RWPE1 (cell line): ENCODE results near the gene LRRC75A.
"Not testable (repeated sequence)": the region's sequence is repeated elsewhere in the genome, so short reads cannot be mapped to it uniquely, and the experiment has no call there.

ENCODE experiments used
- CTCF ChIA-PET: fragments of 350-600 bp; sonication (Branson Sonifier 250); formaldehyde crosslinking; extraction: SDS; loops from one replicate; lab custom pipeline; 2021; lab: Yijun Ruan, JAX
- POLR2A ChIA-PET: fragments of 400-600 bp; formaldehyde crosslinking; extraction: SDS; loops from one replicate; lab custom pipeline; 2020; ENCODE audit warnings: antibody characterized with exemption; ENCODE audit not compliant: low non-redundant PET; lab: Yijun Ruan, JAX
- DNase-seq: peaks from one replicate; pipeline ENCODE4 v3.0.0; 2012; ENCODE audit warnings: low spot score
- H3K27ac ChIP-seq: fragments of 450-650 bp; 2 replicates; pipeline ENCODE4 v1.5.1; 2017
- TF ChIP-seq, protein P1 (sequence below): fragments of 450-650 bp; conservative IDR thresholded peaks from 2 replicates; pipeline ENCODE4 v1.5.1; 2017; ENCODE audit warnings: low read depth, mild to moderate bottlenecking

Gene LRRC75A

GRCh38 chr17:16407911-16408588, 83.9 kb downstream of the LRRC75A start:
- H3K27ac ChIP-seq, result peak overlapping the region; percentile 91
- TF ChIP-seq, protein P1, sequence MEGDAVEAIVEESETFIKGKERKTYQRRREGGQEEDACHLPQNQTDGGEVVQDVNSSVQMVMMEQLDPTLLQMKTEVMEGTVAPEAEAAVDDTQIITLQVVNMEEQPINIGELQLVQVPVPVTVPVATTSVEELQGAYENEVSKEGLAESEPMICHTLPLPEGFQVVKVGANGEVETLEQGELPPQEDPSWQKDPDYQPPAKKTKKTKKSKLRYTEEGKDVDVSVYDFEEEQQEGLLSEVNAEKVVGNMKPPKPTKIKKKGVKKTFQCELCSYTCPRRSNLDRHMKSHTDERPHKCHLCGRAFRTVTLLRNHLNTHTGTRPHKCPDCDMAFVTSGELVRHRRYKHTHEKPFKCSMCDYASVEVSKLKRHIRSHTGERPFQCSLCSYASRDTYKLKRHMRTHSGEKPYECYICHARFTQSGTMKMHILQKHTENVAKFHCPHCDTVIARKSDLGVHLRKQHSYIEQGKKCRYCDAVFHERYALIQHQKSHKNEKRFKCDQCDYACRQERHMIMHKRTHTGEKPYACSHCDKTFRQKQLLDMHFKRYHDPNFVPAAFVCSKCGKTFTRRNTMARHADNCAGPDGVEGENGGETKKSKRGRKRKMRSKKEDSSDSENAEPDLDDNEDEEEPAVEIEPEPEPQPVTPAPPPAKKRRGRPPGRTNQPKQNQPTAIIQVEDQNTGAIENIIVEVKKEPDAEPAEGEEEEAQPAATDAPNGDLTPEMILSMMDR, result no peak
- CTCF ChIA-PET, result interaction anchor here (0.7 to 1.2 kb wide), 3 partner anchors 15 to 44 kb away, joined by 4 to 7 read pairs (median 6); no protein-coding TSS in a partner anchor
- peak; percentile 38 for DNase-seq
- POLR2A ChIA-PET, result no interaction called here

GRCh38 chr17:16406742-16407674, 85.0 kb downstream of the LRRC75A start:
- TF ChIP-seq, protein P1, result no peak
- ChIA-PET CTCF (interaction anchor here (0.6 to 1.3 kb wide), 3 partner anchors 20 to 43 kb away, joined by 4 to 6 read pairs (median 4); no protein-coding TSS in a partner anchor), POLR2A (no interaction called here)
- H3K27ac ChIP-seq, result peak overlapping the region; percentile 91
- DNase-seq, result no peak

GRCh38 chr17:16403847-16404246, 88.1 kb downstream of the LRRC75A start:
- POLR2A ChIA-PET, DNase-seq, H3K27ac ChIP-seq: not testable (repeated sequence)
- CTCF ChIA-PET, result interaction anchor here (0.7 kb wide), 1 partner anchor 319 kb away, joined by 4 read pairs; no protein-coding TSS in a partner anchor

GRCh38 chr17:16398270-16399267, 93.4 kb downstream of the LRRC75A start:
- ChIA-PET POLR2A (no interaction called here), CTCF (interaction anchor here (0.6 to 0.7 kb wide), 2 partner anchors 18 to 58 kb away, joined by 3 to 4 read pairs; no protein-coding TSS in a partner anchor)
- no peak overlapping the region for H3K27ac ChIP-seq
- DNase-seq, result no peak
- TF ChIP-seq, protein P1, result no peak

DNA sequence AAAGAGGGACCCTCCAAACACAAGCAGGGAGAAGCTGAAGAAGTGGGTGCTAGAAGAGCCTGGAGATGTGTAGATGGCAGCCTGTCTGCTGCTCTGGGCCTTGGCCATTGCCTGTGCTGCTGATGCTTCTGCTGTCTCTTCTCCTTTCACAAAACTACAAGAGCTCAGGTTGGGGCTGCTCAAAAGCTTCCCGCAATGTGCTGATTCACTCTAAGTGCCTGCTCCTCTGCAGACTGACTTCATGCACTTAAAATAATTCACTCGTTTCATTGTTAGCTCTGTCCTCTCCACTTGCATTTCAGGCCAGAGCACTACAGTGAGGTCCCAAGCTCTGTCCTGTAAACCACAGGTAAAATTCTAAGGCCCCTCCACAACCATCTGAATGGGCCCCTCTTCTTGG, 95.3 kb downstream of the LRRC75A start:
- CTCF ChIA-PET, result interaction anchor here (0.8 kb wide), 1 partner anchor 34 kb away, joined by 5 read pairs; no protein-coding TSS in a partner anchor
- H3K27ac ChIP-seq, DNase-seq, POLR2A ChIA-PET: not testable (repeated sequence)

DNA sequence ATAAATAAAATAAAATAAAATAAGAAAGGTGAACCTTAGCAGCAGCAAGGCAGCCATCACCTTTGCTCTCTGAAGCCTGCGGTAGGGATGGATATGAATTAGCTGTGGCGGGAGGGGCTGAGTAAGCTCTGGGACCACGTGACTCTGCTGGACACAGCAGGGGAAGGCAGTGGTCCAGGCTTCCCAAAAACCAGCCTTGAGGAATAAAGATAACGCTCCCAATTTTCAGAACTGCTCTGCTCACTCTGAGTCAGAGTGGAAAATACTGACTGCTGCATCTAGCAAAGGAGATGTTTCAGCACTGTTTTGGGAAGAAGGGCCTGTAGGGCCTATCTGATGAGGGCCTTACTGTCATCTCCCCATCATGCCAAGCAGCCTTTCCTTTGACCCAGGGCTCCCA, 96.1 kb downstream of the LRRC75A start:
- H3K27ac ChIP-seq, DNase-seq, POLR2A ChIA-PET: not testable (repeated sequence)
- CTCF ChIA-PET, result interaction anchor here (0.8 kb wide), 1 partner anchor 33 kb away, joined by 5 read pairs; no protein-coding TSS in a partner anchor

DNA sequence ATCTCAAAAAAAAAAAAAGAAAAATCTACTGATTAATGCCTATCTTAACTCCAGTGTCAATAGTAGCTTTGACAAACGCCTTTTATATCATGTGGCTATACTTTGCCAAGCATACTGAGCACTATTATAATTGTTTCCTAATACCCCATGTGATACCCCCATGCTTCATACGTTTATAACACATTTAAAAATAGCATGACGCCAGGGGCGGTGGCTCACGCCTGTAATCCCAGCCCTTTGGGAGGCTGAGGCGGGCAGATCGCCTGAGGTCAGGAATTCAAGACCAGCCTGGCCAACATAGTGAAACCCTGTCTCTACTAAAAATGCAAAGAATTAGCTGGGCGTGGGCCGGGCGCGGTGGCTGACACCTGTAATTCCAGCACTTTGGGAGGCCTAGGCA, 99.5 kb downstream of the LRRC75A start:
- DNase-seq, POLR2A ChIA-PET, H3K27ac ChIP-seq: not testable (repeated sequence)
- CTCF ChIA-PET, result interaction anchor here (0.6 kb wide), 2 partner anchors 29 to 116 kb away, joined by 3 to 9 read pairs; no protein-coding TSS in a partner anchor
